ENCODE results near the gene KCNK16.

The KCNK16 gene

DNA sequence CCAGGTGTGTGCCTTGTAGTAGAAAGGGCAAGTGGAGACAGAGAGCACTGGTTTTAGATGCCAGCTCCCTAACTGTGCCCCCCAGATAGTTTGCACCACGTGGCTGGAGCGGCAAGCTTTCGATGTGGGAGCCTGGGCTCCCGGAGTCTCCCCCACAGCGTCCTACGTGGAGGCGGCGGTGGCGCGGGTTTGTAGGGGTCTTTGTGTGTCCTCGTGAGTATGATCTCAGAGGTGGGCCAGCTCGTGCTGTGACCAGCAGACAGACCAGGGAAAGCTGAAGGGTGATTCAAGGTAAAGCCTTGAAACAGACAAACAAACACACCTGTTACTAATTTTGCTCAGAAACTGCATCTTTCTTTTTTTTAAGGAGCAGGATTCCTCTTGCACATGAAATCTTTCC, 5.6 kb upstream of the KCNK16 start:
- TF ChIP-seq, protein P1, sequence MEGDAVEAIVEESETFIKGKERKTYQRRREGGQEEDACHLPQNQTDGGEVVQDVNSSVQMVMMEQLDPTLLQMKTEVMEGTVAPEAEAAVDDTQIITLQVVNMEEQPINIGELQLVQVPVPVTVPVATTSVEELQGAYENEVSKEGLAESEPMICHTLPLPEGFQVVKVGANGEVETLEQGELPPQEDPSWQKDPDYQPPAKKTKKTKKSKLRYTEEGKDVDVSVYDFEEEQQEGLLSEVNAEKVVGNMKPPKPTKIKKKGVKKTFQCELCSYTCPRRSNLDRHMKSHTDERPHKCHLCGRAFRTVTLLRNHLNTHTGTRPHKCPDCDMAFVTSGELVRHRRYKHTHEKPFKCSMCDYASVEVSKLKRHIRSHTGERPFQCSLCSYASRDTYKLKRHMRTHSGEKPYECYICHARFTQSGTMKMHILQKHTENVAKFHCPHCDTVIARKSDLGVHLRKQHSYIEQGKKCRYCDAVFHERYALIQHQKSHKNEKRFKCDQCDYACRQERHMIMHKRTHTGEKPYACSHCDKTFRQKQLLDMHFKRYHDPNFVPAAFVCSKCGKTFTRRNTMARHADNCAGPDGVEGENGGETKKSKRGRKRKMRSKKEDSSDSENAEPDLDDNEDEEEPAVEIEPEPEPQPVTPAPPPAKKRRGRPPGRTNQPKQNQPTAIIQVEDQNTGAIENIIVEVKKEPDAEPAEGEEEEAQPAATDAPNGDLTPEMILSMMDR (IDR thresholded peaks at IDR 0.05) = no peak

DNA sequence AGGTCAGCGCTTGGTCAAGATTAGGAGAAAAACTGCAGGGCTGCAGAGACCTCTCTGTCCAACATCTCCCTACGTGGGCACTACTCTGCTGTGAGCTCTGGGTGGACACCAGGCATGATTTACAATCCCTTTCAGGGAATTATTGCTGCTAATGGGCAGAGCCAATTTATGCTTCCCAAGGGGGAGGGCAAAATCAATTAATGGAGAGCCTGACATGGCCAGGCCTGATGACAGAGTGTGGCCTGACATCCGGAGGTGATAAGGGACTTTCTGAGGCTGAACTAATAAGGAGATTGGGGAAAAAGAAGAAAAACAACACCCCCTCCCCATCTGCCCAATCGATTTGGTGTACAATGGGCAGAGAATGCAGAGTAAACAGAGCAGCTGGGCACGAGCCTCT, 5.0 kb upstream of the KCNK16 start:
- TF ChIP-seq, protein P1 (IDR thresholded peaks at IDR 0.05) = no peak

DNA sequence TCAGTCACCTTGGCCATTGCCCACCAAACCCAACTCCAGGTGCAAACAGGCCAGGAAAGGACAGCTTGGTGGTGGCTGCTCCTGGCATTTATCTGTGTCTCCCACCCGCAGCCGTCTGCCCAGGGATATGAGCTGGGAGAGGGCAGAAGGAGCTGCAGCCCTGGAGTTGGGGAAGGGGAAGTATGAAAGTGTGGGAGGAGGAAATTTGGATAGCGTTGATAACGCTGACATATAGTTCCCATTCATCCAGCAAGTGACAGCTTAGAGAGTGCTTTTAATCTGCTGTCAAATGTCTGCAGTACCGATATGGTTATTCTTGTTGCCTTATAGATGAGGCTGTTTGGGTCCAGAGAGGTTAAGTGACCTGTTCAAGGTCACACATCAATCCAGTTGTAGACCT, 741 bp downstream of the KCNK16 start:
- TF ChIP-seq, protein P1 (IDR thresholded peaks at IDR 0.05) = no peak

DNA sequence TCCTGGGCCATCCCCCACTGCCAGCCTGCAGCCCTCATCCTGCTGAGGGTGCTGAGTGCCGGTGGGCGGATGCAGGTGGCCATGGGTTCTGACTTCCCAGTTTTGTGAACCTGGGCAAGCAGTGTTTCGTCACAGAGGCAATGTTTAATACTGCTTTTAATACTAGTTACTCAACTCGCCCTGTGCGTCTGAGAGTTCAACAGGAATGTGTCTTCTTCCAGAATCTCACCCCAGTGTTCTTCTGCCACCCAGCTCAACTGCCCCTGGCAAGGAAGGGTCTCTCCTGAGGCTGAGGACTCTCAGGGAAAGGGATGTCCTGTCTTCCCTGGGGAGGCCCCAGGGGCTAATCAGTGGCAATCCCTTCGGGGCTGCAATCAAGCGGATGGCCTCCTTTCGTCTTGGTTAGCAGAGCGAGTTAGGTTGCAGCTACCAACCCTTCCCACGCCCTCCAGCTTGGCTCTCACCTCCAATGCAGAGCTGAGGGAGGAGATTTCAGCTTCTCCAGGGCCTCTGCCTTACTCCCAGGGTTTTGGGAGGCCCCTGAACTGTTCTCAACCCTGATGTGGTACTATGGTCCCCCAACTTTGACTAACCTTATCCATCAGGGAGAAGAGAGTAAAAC, 2.0 kb downstream of the KCNK16 start:
- TF ChIP-seq, protein P1 (IDR thresholded peaks at IDR 0.05) = no peak

DNA sequence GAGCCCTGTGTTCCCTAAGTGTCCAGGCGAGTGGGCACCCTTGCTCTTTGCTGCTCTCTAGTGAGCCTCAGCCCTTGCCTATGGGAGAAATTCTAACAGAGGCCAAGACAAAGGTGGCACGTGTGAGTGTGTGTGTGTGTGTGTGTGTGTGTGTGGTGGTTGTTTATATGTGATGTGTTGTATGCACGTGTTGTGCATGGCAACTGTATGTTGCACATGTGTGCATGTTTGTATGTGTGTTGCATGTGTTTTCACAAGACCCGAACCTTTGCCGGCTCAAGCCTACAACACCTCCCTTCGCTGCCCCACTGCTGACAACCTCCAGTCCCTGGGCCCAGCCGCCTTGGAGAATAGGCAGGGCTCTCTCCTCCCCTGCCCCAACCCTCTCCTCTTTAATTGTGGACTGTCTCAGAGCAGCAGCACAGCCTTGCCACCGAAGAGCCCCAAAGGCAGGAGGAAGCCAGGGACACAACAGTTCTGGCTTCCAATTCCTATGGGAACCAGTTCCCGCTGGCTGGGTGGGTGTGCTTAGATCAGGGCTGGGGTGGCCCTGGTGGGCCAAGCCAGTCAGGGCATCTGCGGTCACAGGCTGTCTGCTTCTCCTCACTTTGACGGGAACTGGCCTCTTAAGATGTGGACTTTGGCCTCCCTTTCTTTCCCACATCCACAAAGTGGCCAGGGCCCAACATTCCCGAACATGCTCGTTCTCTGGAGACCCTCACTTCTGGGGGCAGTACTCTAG, 2.7 kb downstream of the KCNK16 start:
- TF ChIP-seq, protein P1 (IDR thresholded peaks at IDR 0.05) = no peak

DNA sequence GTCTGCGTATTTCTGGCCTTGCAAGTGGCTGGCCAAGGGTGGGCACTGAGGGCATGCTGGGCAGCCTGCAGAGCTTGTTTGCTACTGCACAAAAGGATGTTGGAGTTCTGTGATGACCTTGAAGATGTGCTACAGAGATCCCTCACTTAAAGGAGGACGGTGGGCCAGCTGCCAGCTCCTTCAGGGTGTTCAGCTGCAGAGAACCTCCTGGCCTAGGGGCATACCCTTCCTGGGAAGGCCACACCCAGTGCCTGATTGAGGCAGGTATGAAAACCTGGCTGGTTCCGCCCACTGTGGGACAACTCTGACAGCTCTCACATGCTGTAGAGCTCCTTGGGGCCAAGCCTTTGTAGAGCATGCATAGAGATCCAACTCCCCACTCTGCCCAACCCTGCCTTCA, 5.2 kb downstream of the KCNK16 start:
- TF ChIP-seq, protein P1 (IDR thresholded peaks at IDR 0.05) = no peak

DNA sequence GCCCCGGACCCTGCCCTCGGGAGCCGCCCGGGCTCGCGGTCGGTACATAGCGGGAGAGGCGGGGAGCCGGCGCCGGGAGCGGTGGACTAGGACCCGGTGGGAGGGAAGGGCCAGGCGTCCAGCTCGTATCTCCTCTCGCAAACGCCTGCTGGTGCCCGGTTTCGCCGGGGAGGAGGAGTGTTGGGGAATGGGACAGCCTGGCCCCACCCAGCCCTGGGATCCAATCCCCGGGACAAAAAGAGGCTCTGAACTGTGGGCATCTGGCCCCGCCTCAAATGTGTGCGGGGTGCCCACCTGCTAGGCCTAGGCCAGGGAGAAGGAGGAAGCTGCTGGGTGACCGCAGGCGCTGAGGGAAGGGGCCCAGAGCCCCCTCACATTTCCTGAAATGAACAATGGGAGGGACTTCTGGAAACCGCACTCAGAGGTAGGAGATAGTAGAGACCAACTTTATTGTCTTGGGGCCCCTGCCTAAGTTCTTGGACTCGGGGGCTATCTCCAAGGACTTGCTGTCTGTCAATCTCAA, 8.2 kb downstream of the KCNK16 start, which contains the start of gene KCNK17:
KCNK17 (minus strand) TSS at position 147 of the 523 bp plus-strand sequence; CDS start at position 48, 99 bp downstream.
- TF ChIP-seq, protein P1 (IDR thresholded peaks at IDR 0.05) = no peak
